Stomach (tissue), 9 donors: ENCODE results near the gene DIPK1B. TPM values are rescaled to one million over a fixed set of nuclear protein-coding genes. Genes with fewer than 3 reads are reported as not detected.
"Not testable (repeated sequence)": the region's sequence is repeated elsewhere in the genome, so short reads cannot be mapped to it uniquely, and the experiment has no call there.

Experiments used
- DNase-seq, 2 donors: peaks; one replicate each; pipeline versions ENCODE4 v3.0.0 to v3.0.0-alpha.2; 2013 to 2019
- H3K27ac ChIP-seq, 5 donors: fragments of 200-600 bp in 4 of 5; sonication (generic) in 4 of 5; one replicate each; pipeline ENCODE4 v1.5.1; 2013 to 2019; ENCODE audit warnings: mild to moderate bottlenecking in 1 of 5, moderate library complexity in 1 of 5
- H3K27me3 ChIP-seq, 3 donors: fragments of 200-600 bp; sonication (generic); one replicate each; pipeline ENCODE4 v1.5.1; 2017 to 2019; ENCODE audit warnings: mixed run types in 1 of 3
- H3K36me3 ChIP-seq, 4 donors: fragments of 200-600 bp; sonication (generic); 1 replicate in 3 of 4; 2 replicates in 1 of 4; pipeline ENCODE4 v1.5.1; 2016 to 2019
- H3K4me1 ChIP-seq, 4 donors: fragments of 200-600 bp; sonication (generic); one replicate each; pipeline ENCODE4 v1.5.1; 2016 to 2019
- H3K4me3 ChIP-seq, 4 donors: fragments of 200-600 bp; sonication (generic) in 3 of 4; one replicate each; pipeline ENCODE4 v1.5.1; 2016 to 2019; ENCODE audit warnings: mild to moderate bottlenecking in 1 of 4
- H3K9me3 ChIP-seq, 4 donors: fragments of 200-600 bp; sonication (generic); one replicate each; pipeline ENCODE4 v1.5.1; 2016 to 2019
- CTCF ChIP-seq, 7 experiments: fragments of 450-650 bp in 4 of 7; fragments of 200-600 bp in 3 of 7; sonication (generic) in 3 of 7; IDR thresholded peaks; one replicate each; pipeline ENCODE4 v1.5.1; 2016 to 2019; ENCODE audit warnings: antibody characterized with exemption in 7 of 7, control low read depth in 2 of 7, mild to moderate bottlenecking in 1 of 7
- EP300 ChIP-seq: sonication (generic); formaldehyde crosslinking; IDR thresholded peaks from one replicate; pipeline ENCODE4 v1.6.1; 2017; ENCODE audit warnings: antibody characterized with exemption
- POLR2A ChIP-seq, 4 donors: fragments of 450-650 bp; IDR thresholded peaks; one replicate each; pipeline ENCODE4 v1.6.1; 2016; ENCODE audit warnings: antibody characterized with exemption in 4 of 4, control low read depth in 2 of 4, mild to moderate bottlenecking in 1 of 4, moderate library complexity in 1 of 4
- POLR2AphosphoS5 ChIP-seq, 3 donors: sonication (generic); formaldehyde crosslinking; IDR thresholded peaks; one replicate each; pipeline ENCODE4 v1.6.1; 2016; ENCODE audit warnings: antibody characterized with exemption in 3 of 3
- WGBS, 5 donors: extraction: QIAGEN DNeasy Blood & Tissue Kit in 3 of 5; methylation state at CpG; one replicate each; pipeline versions ENCODE4 v1.1.5 to v1.1.7; 2013 to 2018; 5-methylcytosine and 5-hydroxymethylcytosine counted together
- intact Hi-C: fragments of 100-400 bp; cut with DNase I; formaldehyde crosslinking; loops from one replicate; pipeline ENCODE4 v1.15.1; 2023; ENCODE audit warnings: low total_unique reads
- polyA plus RNA-seq, 3 donors: library from polyadenylated mRNA; stranded (reverse); fragments of 200-250 nt; gene quantifications; one replicate each; pipeline ENCODE4 v1.2.3, GENCODE V29; 2013
- total RNA-seq, 5 donors: library from RNA; depleted of rRNA; stranded (reverse); fragments of >200 nt; gene quantifications; one replicate each; pipeline versions ENCODE4 v1.1.0 to v1.2.3, GENCODE V29; 2014 to 2016
- donor health status: healthy with polysubstance abuse.
- donor health status: Bipolar disorder and iron deficiency.
- donor health status: healthy.

Gene DIPK1B
- total and polyA plus RNA-seq, 8 donors, result 0.45 to 10.4 (median 4.0) TPM; not detected in 1

GRCh38 chr9:136754626-136755301 lies 42.4 kb downstream of the DIPK1B start:
- intact Hi-C loops, result no loop called here
- H3K27ac ChIP-seq, result no peak overlapping the region
- peaks cover 0 to 10% (median 0%) of the 10 kb centered on the region in 3 donors for H3K27me3 ChIP-seq
- no peak for DNase-seq
- no peaks in the 10 kb centered on the region for H3K4me1 ChIP-seq
- no peaks in the 10 kb centered on the region for H3K36me3 ChIP-seq
- no peak overlapping the region for H3K4me3 ChIP-seq
- 68 to 89% (median 81%) methylated on average over 15 to 24 of the region's 24 CpGs for WGBS, 5 donors
- peaks cover 0 to 27% (median 9%) of the 10 kb centered on the region in 4 donors for H3K9me3 ChIP-seq
- TF ChIP-seq POLR2AphosphoS5 (IDR thresholded peaks at IDR 0.05) (no peak), POLR2A (IDR thresholded peaks at IDR 0.05) (no peak), CTCF (IDR thresholded peaks at IDR 0.05) (no peak), EP300 (no peak)

GRCh38 chr9:136755302-136756133 lies 43.1 kb downstream of the DIPK1B start:
- intact Hi-C loops, DNase-seq, H3K4me1 ChIP-seq, H3K27ac ChIP-seq, H3K4me3 ChIP-seq, H3K36me3 ChIP-seq: not testable (repeated sequence)
- Histone ChIP-seq H3K9me3 (peaks cover 0 to 27% (median 9%) of the 10 kb centered on the region in 4 donors), H3K27me3 (peaks cover 0 to 18% (median 0%) of the 10 kb centered on the region in 3 donors)
- WGBS, 5 donors, result 90 to 94% (median 92%) methylated on average over 17 to 22 of the region's 22 CpGs

- peaks cover 0 to 23% (median 0%) of the 10 kb centered on the region in 3 donors for H3K27me3 ChIP-seq
Observed at GRCh38 chr9:136756134-136756438, 43.7 kb downstream of the DIPK1B start.

GRCh38 chr9:136756836-136757235 lies 44.5 kb downstream of the DIPK1B start:
- 92 to 96% (median 95%) methylated on average over 17 to 18 of the region's 18 CpGs for WGBS, 5 donors
- H3K4me3 ChIP-seq, result no peak overlapping the region
- no peak overlapping the region for H3K27ac ChIP-seq
- H3K36me3 ChIP-seq, result no peaks in the 10 kb centered on the region
- H3K9me3 ChIP-seq, result peaks cover 0 to 20% (median 3%) of the 10 kb centered on the region in 4 donors
- no peak for DNase-seq
- intact Hi-C loops, result no loop called here
- peaks cover 0 to 6% (median 2%) of the 10 kb centered on the region in 4 donors for H3K4me1 ChIP-seq
- H3K27me3 ChIP-seq, result peaks cover 0 to 31% (median 0%) of the 10 kb centered on the region in 3 donors
- TF ChIP-seq CTCF (IDR thresholded peaks at IDR 0.05) (no peak), POLR2AphosphoS5 (IDR thresholded peaks at IDR 0.05) (no peak), POLR2A (IDR thresholded peaks at IDR 0.05) (no peak)

More at GRCh38 chr9:136756134-136756438, 43.7 kb downstream of the DIPK1B start:
- peaks cover 0 to 4% (median 1%) of the 10 kb centered on the region in 4 donors for H3K4me1 ChIP-seq
- TF ChIP-seq CTCF (IDR thresholded peaks at IDR 0.05) (no peak), EP300 (no peak), POLR2AphosphoS5 (IDR thresholded peaks at IDR 0.05) (no peak), POLR2A (IDR thresholded peaks at IDR 0.05) (no peak)
- intact Hi-C loops, result no loop called here
- H3K4me3 ChIP-seq, result no peak overlapping the region
- no peak for DNase-seq
- H3K27ac ChIP-seq, result no peak overlapping the region
- 85 to 98% (median 94%) methylated on average over 4 of the region's 4 CpGs for WGBS, 5 donors
- H3K36me3 ChIP-seq, result no peaks in the 10 kb centered on the region
- H3K9me3 ChIP-seq, result peaks cover 0 to 27% (median 9%) of the 10 kb centered on the region in 4 donors
